GM23338 (cell line): Measurements from ENCODE around the gene OTOG. TPM values are rescaled to one million over a fixed set of nuclear protein-coding genes. Genes with fewer than 3 reads are reported as not detected.

ENCODE experiments used
- ATAC-seq: fragments of 200-7000 bp; cut with Tn5 transposase; 3 replicates; pipeline ENCODE4 v1.9.1; 2020
- DNase-seq: peaks from one replicate; pipeline ENCODE4 v3.0.0-alpha.2; 2015; ENCODE audit warnings: low spot score
- H2AFZ ChIP-seq: fragments of 200-600 bp; sonication (generic); 2 replicates; pipeline ENCODE4 v1.8.0; 2016; ENCODE audit warnings: antibody characterized with exemption, mild to moderate bottlenecking, moderate library complexity
- H3F3A ChIP-seq: fragments of 200-600 bp; sonication (generic); replicated peaks from 2 replicates; pipeline ENCODE4 v1.8.0; 2017; ENCODE audit warnings: antibody characterized with exemption, mixed run types, low read depth
- H3K27ac ChIP-seq: fragments of 200-600 bp; sonication (generic); 2 replicates; pipeline ENCODE4 v1.6.1; 2016; ENCODE audit warnings: low read depth
- H3K27me3 ChIP-seq: fragments of 200-600 bp; sonication (generic); 2 replicates; pipeline ENCODE4 v1.8.0; 2016; ENCODE audit warnings: mild to moderate bottlenecking, mixed run types, moderate library complexity; ENCODE audit not compliant: insufficient read depth
- H3K36me3 ChIP-seq: fragments of 200-600 bp; sonication (generic); 2 replicates; pipeline ENCODE4 v1.8.0; 2016; ENCODE audit warnings: mild to moderate bottlenecking; ENCODE audit not compliant: insufficient read depth
- H3K4me1 ChIP-seq: fragments of 200-600 bp; sonication (generic); 2 replicates; pipeline ENCODE4 v1.8.0; 2016; ENCODE audit warnings: mild to moderate bottlenecking, moderate library complexity; ENCODE audit not compliant: insufficient read depth
- H3K4me2 ChIP-seq: fragments of 200-600 bp; sonication (generic); 2 replicates; pipeline ENCODE4 v1.7.1; 2017; ENCODE audit warnings: mixed run types
- H3K4me3 ChIP-seq: fragments of 200-600 bp; sonication (generic); 2 replicates; pipeline ENCODE4 v1.6.1; 2016; ENCODE audit warnings: mixed run types
- H3K79me2 ChIP-seq: fragments of 200-600 bp; sonication (generic); replicated peaks from 2 replicates; pipeline ENCODE4 v1.8.0; 2017; ENCODE audit warnings: mild to moderate bottlenecking; ENCODE audit not compliant: insufficient read depth
- H3K9me2 ChIP-seq: fragments of 200-600 bp; sonication (generic); 2 replicates; pipeline ENCODE4 v1.8.0; 2017; ENCODE audit not compliant: insufficient read depth
- H4K20me1 ChIP-seq: fragments of 200-600 bp; sonication (generic); replicated peaks from 2 replicates; pipeline ENCODE4 v1.8.0; 2017; ENCODE audit warnings: mild to moderate bottlenecking; ENCODE audit not compliant: insufficient read depth
- H3K27ac Mint-ChIP-seq: 2 replicates; pipeline ENCODE4 v1.8.0; 2020; ENCODE audit warnings: inconsistent platforms, mild to moderate bottlenecking, moderate library complexity, mixed read lengths
- H3K27me3 Mint-ChIP-seq: 3 replicates; pipeline ENCODE4 v1.8.0; 2022; ENCODE audit warnings: low read depth, mild to moderate bottlenecking, moderate library complexity, mixed read lengths, inconsistent platforms; ENCODE audit not compliant: insufficient read depth, poor library complexity
- H3K36me3 Mint-ChIP-seq: 3 replicates; pipeline ENCODE4 v1.8.0; 2021; ENCODE audit warnings: low read depth, mild to moderate bottlenecking, inconsistent platforms, moderate library complexity, mixed read lengths
- H3K4me1 Mint-ChIP-seq: 3 replicates; pipeline ENCODE4 v1.8.0; 2020; ENCODE audit warnings: mild to moderate bottlenecking, inconsistent platforms, mixed read lengths
- H3K4me3 Mint-ChIP-seq: 3 replicates; pipeline ENCODE4 v1.8.0; 2021; ENCODE audit warnings: moderate library complexity, mild to moderate bottlenecking, inconsistent platforms, mixed read lengths
- H3K9me3 Mint-ChIP-seq: 3 replicates; pipeline ENCODE4 v1.8.0; 2020; ENCODE audit warnings: moderate library complexity, mild to moderate bottlenecking, inconsistent platforms, mixed read lengths
- CREB1 ChIP-seq: fragments of 250-450 bp; sonication (Bioruptor Pico); IDR thresholded peaks from 2 replicates; pipeline ENCODE4 v1.5.0; 2020; ENCODE audit warnings: low read depth, mild to moderate bottlenecking, moderate library complexity
- ETS1 ChIP-seq: IDR thresholded peaks from 2 replicates; pipeline ENCODE4 v1.6.1; 2016; ENCODE audit warnings: antibody characterized with exemption
- EZH2 ChIP-seq: fragments of 200-600 bp; sonication (generic); IDR thresholded peaks from one replicate; pipeline ENCODE4 v1.8.0; 2017; ENCODE audit warnings: antibody characterized with exemption, mild to moderate bottlenecking, low read depth; ENCODE audit not compliant: unreplicated experiment
- EZH2phosphoT487 ChIP-seq: fragments of 200-600 bp; sonication (generic); IDR thresholded peaks from one replicate; pipeline ENCODE4 v1.8.1; 2018; ENCODE audit warnings: antibody characterized with exemption; ENCODE audit not compliant: unreplicated experiment
- JUNB ChIP-seq: IDR thresholded peaks from one replicate; pipeline ENCODE4 v1.6.1; 2016; ENCODE audit warnings: antibody characterized with exemption; ENCODE audit not compliant: unreplicated experiment
- NANOG ChIP-seq: IDR thresholded peaks from 2 replicates; pipeline ENCODE4 v1.6.1; 2016; ENCODE audit warnings: antibody characterized with exemption, borderline replicate concordance
- STAT1 ChIP-seq: IDR thresholded peaks from one replicate; pipeline ENCODE4 v1.6.1; 2016; ENCODE audit warnings: antibody characterized with exemption; ENCODE audit not compliant: unreplicated experiment
- ZNF114 ChIP-seq: fragments of 250-450 bp; sonication (Bioruptor Pico); IDR thresholded peaks from 2 replicates; pipeline ENCODE4 v1.5.0; 2020; ENCODE audit warnings: mild to moderate bottlenecking, moderate library complexity
- ZNF331 ChIP-seq: fragments of 250-450 bp; sonication (Bioruptor Pico); IDR thresholded peaks from 2 replicates; pipeline ENCODE4 v1.5.0; 2020; ENCODE audit warnings: low read depth, mild to moderate bottlenecking, moderate library complexity
- polyA plus RNA-seq: library from polyadenylated mRNA; unstranded; fragments of >200 nt; fragmentation: Nextera tagmentation; extraction: Ambion mirVana; gene quantifications from 2 replicates; pipeline ENCODE4 v1.2.1, GENCODE V29; 2016
- total RNA-seq: library from RNA; depleted of rRNA; stranded (reverse); fragments of >200 nt; shearing (Covaris generic); gene quantifications from 2 replicates; pipeline ENCODE4 v1.2.3, GENCODE V29; 2014
- TF ChIP-seq, protein P1 (sequence below): IDR thresholded peaks from one replicate; pipeline ENCODE4 v1.6.1; 2018; ENCODE audit warnings: antibody characterized with exemption; ENCODE audit not compliant: unreplicated experiment
- TF ChIP-seq, protein P2 (sequence below): fragments of 250-450 bp; sonication (Bioruptor Pico); IDR thresholded peaks from 2 replicates; pipeline ENCODE4 v1.5.0; 2020; ENCODE audit warnings: mild to moderate bottlenecking, moderate library complexity

Gene OTOG
- total and polyA plus RNA-seq, 2 experiments from 2014 or later = 0.40 to 0.52 TPM

GRCh38 chr11:17519061-17519885 lies 27.8 kb upstream of the OTOG start:
- Histone ChIP-seq H2AFZ (no peak overlapping the region), H3K4me2 (peak overlapping the region; percentile 28), H3K79me2 (no peaks in the 10 kb centered on the region), H3K36me3 (no peaks in the 10 kb centered on the region), H4K20me1 (no peaks in the 10 kb centered on the region), H3F3A (no peaks in the 10 kb centered on the region), H3K4me3 (no peak overlapping the region), H3K27ac (no peak overlapping the region), H3K9me2 (0 out of 2 replicates have a peak, but pooled peaks cover 5% of the 10 kb centered on the region), H3K4me1 (peaks cover 15% of the 10 kb centered on the region; the same call in 1 of the 2 replicates), H3K27me3 (no peaks in the 10 kb centered on the region)
- DNase-seq = peak; percentile 56
- peak; percentile 78 for ATAC-seq
- no peaks in the 10 kb centered on the region; the same call in 2 of the 3 replicates for H3K9me3 Mint-ChIP-seq
- peaks cover 21% of the 10 kb centered on the region for H3K4me1 Mint-ChIP-seq
- H3K4me3 Mint-ChIP-seq = no peak overlapping the region
- H3K27me3 Mint-ChIP-seq = peaks cover 12% of the 10 kb centered on the region
- peaks cover 5% of the 10 kb centered on the region; the same call in 2 of the 3 replicates for H3K36me3 Mint-ChIP-seq
- no peak for TF ChIP-seq ZNF114 (CRISPR knock-in tag)
- TF ChIP-seq ZNF331 (CRISPR knock-in tag) = no peak
- TF ChIP-seq EZH2phosphoT487 = no peak
- no peak for TF ChIP-seq STAT1
- TF ChIP-seq, protein P1, sequence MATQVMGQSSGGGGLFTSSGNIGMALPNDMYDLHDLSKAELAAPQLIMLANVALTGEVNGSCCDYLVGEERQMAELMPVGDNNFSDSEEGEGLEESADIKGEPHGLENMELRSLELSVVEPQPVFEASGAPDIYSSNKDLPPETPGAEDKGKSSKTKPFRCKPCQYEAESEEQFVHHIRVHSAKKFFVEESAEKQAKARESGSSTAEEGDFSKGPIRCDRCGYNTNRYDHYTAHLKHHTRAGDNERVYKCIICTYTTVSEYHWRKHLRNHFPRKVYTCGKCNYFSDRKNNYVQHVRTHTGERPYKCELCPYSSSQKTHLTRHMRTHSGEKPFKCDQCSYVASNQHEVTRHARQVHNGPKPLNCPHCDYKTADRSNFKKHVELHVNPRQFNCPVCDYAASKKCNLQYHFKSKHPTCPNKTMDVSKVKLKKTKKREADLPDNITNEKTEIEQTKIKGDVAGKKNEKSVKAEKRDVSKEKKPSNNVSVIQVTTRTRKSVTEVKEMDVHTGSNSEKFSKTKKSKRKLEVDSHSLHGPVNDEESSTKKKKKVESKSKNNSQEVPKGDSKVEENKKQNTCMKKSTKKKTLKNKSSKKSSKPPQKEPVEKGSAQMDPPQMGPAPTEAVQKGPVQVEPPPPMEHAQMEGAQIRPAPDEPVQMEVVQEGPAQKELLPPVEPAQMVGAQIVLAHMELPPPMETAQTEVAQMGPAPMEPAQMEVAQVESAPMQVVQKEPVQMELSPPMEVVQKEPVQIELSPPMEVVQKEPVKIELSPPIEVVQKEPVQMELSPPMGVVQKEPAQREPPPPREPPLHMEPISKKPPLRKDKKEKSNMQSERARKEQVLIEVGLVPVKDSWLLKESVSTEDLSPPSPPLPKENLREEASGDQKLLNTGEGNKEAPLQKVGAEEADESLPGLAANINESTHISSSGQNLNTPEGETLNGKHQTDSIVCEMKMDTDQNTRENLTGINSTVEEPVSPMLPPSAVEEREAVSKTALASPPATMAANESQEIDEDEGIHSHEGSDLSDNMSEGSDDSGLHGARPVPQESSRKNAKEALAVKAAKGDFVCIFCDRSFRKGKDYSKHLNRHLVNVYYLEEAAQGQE = no peak
- no peak for TF ChIP-seq ETS1
- no peak for TF ChIP-seq NANOG
- TF ChIP-seq EZH2 = no peak
- TF ChIP-seq CREB1 (CRISPR knock-in tag) = no peak
- TF ChIP-seq, protein P2, sequence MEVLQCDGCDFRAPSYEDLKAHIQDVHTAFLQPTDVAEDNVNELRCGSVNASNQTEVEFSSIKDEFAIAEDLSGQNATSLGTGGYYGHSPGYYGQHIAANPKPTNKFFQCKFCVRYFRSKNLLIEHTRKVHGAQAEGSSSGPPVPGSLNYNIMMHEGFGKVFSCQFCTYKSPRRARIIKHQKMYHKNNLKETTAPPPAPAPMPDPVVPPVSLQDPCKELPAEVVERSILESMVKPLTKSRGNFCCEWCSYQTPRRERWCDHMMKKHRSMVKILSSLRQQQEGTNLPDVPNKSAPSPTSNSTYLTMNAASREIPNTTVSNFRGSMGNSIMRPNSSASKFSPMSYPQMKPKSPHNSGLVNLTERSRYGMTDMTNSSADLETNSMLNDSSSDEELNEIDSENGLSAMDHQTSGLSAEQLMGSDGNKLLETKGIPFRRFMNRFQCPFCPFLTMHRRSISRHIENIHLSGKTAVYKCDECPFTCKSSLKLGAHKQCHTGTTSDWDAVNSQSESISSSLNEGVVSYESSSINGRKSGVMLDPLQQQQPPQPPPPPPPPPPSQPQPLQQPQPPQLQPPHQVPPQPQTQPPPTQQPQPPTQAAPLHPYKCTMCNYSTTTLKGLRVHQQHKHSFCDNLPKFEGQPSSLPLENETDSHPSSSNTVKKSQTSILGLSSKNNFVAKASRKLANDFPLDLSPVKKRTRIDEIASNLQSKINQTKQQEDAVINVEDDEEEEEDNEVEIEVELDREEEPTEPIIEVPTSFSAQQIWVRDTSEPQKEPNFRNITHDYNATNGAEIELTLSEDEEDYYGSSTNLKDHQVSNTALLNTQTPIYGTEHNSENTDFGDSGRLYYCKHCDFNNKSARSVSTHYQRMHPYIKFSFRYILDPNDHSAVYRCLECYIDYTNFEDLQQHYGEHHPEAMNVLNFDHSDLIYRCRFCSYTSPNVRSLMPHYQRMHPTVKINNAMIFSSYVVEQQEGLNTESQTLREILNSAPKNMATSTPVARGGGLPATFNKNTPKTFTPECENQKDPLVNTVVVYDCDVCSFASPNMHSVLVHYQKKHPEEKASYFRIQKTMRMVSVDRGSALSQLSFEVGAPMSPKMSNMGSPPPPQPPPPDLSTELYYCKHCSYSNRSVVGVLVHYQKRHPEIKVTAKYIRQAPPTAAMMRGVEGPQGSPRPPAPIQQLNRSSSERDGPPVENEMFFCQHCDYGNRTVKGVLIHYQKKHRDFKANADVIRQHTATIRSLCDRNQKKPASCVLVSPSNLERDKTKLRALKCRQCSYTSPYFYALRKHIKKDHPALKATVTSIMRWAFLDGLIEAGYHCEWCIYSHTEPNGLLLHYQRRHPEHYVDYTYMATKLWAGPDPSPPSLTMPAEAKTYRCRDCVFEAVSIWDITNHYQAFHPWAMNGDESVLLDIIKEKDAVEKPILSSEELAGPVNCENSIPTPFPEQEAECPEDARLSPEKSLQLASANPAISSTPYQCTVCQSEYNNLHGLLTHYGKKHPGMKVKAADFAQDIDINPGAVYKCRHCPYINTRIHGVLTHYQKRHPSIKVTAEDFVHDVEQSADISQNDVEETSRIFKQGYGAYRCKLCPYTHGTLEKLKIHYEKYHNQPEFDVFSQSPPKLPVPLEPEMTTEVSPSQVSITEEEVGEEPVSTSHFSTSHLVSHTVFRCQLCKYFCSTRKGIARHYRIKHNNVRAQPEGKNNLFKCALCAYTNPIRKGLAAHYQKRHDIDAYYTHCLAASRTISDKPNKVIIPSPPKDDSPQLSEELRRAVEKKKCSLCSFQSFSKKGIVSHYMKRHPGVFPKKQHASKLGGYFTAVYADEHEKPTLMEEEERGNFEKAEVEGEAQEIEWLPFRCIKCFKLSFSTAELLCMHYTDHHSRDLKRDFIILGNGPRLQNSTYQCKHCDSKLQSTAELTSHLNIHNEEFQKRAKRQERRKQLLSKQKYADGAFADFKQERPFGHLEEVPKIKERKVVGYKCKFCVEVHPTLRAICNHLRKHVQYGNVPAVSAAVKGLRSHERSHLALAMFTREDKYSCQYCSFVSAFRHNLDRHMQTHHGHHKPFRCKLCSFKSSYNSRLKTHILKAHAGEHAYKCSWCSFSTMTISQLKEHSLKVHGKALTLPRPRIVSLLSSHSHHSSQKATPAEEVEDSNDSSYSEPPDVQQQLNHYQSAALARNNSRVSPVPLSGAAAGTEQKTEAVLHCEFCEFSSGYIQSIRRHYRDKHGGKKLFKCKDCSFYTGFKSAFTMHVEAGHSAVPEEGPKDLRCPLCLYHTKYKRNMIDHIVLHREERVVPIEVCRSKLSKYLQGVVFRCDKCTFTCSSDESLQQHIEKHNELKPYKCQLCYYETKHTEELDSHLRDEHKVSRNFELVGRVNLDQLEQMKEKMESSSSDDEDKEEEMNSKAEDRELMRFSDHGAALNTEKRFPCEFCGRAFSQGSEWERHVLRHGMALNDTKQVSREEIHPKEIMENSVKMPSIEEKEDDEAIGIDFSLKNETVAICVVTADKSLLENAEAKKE (CRISPR knock-in tag) = no peak
- TF ChIP-seq JUNB = no peak
- no peak overlapping the region for H3K27ac Mint-ChIP-seq
